Measurements from ENCODE around the gene TWIST2. TPM values are rescaled to one million over a fixed set of nuclear protein-coding genes. Genes with fewer than 3 reads are reported as not detected.

Gene TWIST2
- polyA plus RNA-seq, 1 donor, result 7.3 TPM

DNA sequence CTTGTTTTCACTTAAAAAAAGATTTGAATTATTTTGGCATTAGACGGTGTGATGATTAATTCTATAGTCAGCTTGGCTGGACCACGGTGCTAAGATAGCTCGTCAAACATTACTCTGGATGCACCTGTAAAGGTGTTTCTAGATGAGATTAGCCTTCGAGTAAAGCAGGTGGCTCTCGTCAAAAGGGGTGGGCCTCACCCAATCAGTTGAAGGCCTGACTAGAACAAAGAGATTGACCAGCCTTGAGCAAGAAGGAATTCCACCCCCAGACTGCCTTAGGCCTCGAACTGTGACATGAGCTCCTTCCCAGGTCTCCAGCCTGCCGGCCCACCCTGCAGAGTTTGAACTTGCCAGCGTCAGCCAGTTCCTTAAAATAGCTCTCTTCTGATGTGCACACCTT, 73.4 kb downstream of the TWIST2 start:
- no peak for DNase-seq

DNA sequence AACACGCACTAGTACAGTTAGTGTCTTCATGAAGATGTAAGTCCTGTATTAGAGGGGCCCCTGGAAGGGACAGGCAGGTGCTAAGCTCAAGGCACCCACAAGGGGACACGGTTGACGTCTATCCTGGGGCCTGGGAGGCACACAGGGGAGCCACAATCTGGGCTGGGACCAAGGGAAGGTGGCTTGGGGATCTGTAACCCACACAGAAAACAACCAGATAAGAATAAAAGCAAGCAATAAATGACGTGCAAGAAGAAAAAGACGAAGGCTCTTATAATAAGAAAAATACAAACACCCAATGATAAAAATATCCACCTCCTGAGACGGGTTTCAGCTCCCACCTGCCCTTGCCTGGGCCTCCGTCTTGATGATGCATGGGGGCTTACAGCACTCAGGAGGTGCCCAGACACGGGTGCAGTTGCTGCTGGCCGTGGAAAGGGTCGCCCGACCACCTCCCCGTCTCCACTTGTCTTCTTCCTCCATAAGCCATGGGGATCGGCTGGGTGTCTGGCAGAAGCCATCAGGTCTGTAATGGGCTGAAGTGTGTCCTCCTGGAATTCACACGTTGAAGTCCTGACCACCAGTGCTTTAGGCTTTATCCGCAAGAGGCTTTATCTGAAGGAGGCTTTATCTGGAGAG, 73.9 kb downstream of the TWIST2 start:
- DNase-seq, result no peak

- DNase-seq, result no peak
Observed at GRCh38 chr2:238922435-238922834, 74.5 kb downstream of the TWIST2 start.

DNA sequence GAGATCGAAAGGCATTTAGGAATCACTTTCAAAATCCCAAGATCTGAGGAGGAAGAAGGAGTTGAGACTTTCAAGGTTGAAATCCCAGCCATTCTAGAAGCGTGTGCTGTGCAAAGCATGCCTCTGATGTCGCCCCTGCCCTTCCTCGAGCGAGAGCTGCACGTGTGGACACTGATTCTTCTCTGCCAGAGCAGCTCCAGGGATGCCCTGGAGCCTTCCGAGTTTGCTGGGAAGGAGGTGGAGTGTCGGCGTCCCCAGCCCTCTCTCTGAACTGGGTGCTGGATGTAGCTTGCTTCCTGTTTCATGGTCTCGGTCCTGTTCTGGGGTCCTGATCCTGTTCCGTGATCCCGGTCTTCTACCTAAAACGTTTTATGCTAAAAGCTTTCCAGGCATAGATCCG, 76.1 kb downstream of the TWIST2 start:
- no peak for DNase-seq

GRCh38 chr2:238924796-238925195, 76.9 kb downstream of the TWIST2 start:
- DNase-seq, result no peak

- DNase-seq, result no peak
Observed at GRCh38 chr2:238925281-238925680, 77.4 kb downstream of the TWIST2 start.

- no peak for DNase-seq
Observed at GRCh38 chr2:238925816-238926521, 78.1 kb downstream of the TWIST2 start.

DNA sequence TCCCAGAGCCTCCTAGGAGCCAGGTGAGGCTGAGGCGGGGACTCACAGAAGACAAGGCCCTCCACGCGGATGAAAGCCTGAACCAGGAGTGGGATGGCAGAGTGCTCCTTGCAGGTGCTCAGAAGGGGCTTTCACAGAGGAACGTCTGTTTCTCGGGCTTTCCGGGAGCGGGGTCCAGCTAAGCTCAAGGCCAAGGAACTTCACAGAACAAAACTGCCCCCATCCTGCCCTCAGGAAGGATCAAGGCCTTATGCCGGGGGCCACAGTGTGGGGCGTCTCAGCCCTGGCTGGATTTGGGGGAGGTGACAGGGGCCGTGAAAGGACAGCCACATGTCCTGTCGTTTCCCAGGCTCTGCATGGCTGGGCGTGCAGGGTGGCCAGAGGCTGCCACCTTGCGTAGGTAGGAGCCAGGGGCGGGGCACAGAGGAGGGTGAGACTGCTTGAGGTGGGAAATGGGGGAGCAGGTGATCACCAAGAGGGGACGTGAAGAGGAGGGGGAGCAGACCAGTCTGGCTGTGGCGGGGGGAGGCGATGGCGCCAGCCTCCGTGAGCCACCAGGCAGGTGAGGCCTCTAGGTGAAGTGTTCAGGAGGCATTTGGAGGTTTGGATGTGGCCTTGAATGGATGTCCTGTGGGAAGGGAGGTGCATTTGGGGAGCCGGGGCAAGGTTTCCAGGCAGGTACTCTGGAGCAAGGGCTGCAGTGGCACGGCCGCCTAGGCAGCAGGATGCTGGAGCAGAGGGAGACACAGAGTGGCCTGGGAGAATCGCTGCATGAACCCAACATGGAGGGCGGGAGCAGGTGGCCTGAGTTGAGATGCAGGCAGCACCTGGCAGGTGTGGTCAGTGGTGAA, 79.1 kb downstream of the TWIST2 start:
- DNase-seq, result no peak

GRCh38 chr2:238927746-238928519, 80.0 kb downstream of the TWIST2 start:
- no peak for DNase-seq

DNA sequence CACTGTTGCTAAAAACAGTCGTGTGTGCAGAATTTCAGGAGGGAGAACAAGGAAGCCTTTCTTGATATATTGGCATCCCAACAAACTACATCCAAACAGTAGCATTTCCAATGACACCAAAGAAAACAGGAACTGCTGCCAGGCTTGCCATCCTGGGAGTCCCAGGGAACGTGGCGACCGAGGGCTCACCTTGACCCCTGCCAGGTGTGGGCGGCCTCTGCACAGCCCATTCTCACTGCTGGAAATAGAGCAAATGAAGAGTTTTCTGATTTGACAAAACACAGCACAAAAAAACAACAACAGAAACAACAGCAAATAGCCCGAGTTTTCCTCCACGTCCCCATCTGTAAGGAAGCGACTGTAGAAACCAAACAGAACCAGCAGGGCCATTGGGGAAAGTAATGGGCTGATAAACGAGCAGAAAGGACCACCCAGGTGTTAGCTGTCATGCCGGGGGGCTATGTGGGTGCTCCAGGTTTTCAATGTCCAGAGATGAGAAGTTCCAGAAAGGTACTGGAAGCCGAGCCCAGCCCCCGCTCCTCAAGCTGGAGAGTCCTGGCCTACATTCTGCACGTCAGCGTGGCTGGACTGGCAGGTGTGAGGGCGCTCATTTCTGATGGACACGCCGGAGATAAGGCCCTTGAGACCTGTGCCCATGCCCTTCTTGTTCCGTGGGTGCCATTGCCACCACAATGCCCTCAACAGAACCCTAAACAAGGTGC, 80.8 kb downstream of the TWIST2 start:
- no peak for DNase-seq

GRCh38 chr2:238929242-238930081, 81.6 kb downstream of the TWIST2 start:
- peak; percentile 18 for DNase-seq

- no peak for DNase-seq
Observed at GRCh38 chr2:238930216-238930615, 82.3 kb downstream of the TWIST2 start.

DNA sequence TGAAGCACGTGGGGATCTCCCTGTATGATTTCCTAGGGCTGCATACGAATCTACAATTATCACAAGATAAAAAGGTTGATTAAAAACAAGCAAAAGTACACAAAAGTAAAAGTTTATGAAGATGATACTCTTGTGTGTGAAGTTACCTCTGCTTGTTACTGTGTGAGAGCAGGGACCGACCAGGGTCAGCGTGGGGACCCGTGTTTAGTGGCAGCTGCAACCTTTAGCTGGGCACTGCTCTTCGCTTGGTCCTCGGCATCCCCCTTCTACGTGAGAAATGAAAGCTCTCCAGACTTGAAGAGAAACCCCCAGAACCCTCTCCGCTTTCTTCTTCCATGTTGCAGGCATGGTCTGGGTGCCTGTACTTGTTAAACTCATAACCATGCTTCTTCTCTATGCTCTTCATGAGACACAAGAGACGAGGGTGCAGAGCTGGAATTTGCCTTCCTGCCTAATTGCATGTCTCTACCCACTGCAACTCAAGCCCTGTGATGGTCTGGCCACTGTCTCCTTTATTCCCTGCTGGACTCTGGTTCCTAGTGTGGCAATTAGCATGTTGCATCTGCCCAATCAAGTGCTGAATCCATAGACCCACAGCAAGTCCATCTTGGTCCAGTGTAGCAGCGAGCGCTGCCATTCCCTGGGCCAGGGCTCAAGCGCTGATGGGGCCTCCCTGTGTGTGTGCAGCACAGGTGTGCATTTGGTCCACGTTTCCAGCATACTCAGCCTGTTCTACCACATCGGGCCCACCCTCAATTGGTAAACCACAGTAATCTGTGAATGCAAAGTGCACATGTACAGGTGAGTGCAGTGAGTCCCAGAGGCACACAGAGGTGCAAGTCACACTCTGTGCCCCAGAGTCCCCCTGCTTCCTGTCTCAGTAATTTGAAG, 88.5 kb downstream of the TWIST2 start:
- no peak for DNase-seq

- peak; percentile 59 for DNase-seq
Observed at GRCh38 chr2:238938003-238938400, 90.1 kb downstream of the TWIST2 start.

GRCh38 chr2:238938401-238939055, 90.6 kb downstream of the TWIST2 start:
- DNase-seq, result peak; percentile 76

GRCh38 chr2:238939074-238939473, 91.2 kb downstream of the TWIST2 start:
- no peak for DNase-seq

- DNase-seq, result no peak
Observed at GRCh38 chr2:238939521-238940403, 91.9 kb downstream of the TWIST2 start.

DNA sequence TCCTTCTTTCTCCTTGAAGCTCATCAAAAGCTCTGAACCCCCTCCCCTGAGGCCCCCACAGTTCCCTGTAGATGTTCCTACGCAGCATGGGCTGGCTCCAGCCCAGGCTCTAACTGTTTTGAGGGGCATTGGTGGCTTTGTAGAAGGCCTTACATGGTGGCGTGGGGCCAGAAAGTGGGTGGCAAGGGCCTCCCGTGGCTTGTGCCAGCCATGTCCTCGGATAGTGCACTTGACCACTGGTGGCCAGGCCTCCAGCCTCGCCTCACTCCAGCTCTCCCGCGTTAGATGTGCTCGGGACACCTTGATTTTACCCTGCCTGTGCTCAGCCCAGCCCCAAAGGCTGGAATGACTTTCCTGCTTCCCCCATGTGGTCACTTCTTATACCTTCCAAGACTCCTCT, 92.9 kb downstream of the TWIST2 start:
- DNase-seq, result no peak
